Measurements from ENCODE around the gene SLIRP. TPM values are rescaled to one million over a fixed set of nuclear protein-coding genes. Genes with fewer than 3 reads are reported as not detected.
A peak's percentile ranks its signal among the peaks of the same experiment; 100 is the strongest.
"Not testable (repeated sequence)": the region's sequence is repeated elsewhere in the genome, so short reads cannot be mapped to it uniquely, and the experiment has no call there.

Gene SLIRP
- total and polyA plus RNA-seq, 8 donors: 36.8 to 450 (median 324) TPM

GRCh38 chr14:77738559-77739250, 30.8 kb downstream of the SLIRP start:
- WGBS, 5 donors: 19 to 62% (median 35%) methylated on average over 7 of the region's 7 CpGs

GRCh38 chr14:77741438-77741837, 33.5 kb downstream of the SLIRP start:
- TF ChIP-seq POLR2A (IDR thresholded peaks at IDR 0.05) (no peak), EP300 (IDR thresholded peaks at IDR 0.05) (no peak), CTCF (IDR thresholded peaks at IDR 0.05) (no peak), POLR2AphosphoS5 (IDR thresholded peaks at IDR 0.05) (no peak)

More at GRCh38 chr14:77738559-77739250, 30.8 kb downstream of the SLIRP start:
- H3K9me3 ChIP-seq: no peaks in the 10 kb centered on the region
- H3K27me3 ChIP-seq: no peaks in the 10 kb centered on the region
- no peak overlapping the region for H3K4me3 ChIP-seq
- no peak for TF ChIP-seq POLR2A (IDR thresholded peaks at IDR 0.05)
- TF ChIP-seq CTCF (IDR thresholded peaks at IDR 0.05): no peak
- no peak for TF ChIP-seq EP300 (IDR thresholded peaks at IDR 0.05)
- no peak for TF ChIP-seq POLR2AphosphoS5 (IDR thresholded peaks at IDR 0.05)
- H3K36me3 ChIP-seq: peaks cover 41 to 85% (median 72%) of the 10 kb centered on the region in 4 donors
- peaks cover 12 to 26% (median 16%) of the 10 kb centered on the region in 4 donors for H3K4me1 ChIP-seq
- intact Hi-C loops (cut with DNase I; ENCODE audit: low total_unique reads): no loop called here
- peak in 1 of 2 donors; percentile 43 for DNase-seq
- H3K27ac ChIP-seq: peak overlapping the region in 3 of 5 donors; percentile 3 to 73 (median 49)

GRCh38 chr14:77746064-77746702, 38.3 kb downstream of the SLIRP start:
- no peaks in the 10 kb centered on the region for H3K9me3 ChIP-seq
- TF ChIP-seq POLR2AphosphoS5 (IDR thresholded peaks at IDR 0.05): no peak
- TF ChIP-seq CTCF (IDR thresholded peaks at IDR 0.05): no peak
- TF ChIP-seq POLR2A (IDR thresholded peaks at IDR 0.05): no peak
- no peak for TF ChIP-seq EP300 (IDR thresholded peaks at IDR 0.05)
- H3K4me1 ChIP-seq: peaks cover 6 to 31% (median 20%) of the 10 kb centered on the region in 4 donors
- peaks cover 24 to 91% (median 76%) of the 10 kb centered on the region in 4 donors for H3K36me3 ChIP-seq
- intact Hi-C loops (cut with DNase I; ENCODE audit: low total_unique reads): no loop called here
- no peak overlapping the region for H3K4me3 ChIP-seq
- no peaks in the 10 kb centered on the region for H3K27me3 ChIP-seq
- no peak for DNase-seq
- H3K27ac ChIP-seq: no peak overlapping the region
- 37 to 49% (median 47%) methylated on average over 4 of the region's 4 CpGs for WGBS, 5 donors

More at GRCh38 chr14:77741438-77741837, 33.5 kb downstream of the SLIRP start:
- 66 to 76% (median 69%) methylated on average over 2 of the region's 2 CpGs for WGBS, 5 donors
- H3K27ac ChIP-seq: no peak overlapping the region
- H3K4me3 ChIP-seq: no peak overlapping the region
- peaks cover 18 to 80% (median 66%) of the 10 kb centered on the region in 4 donors for H3K36me3 ChIP-seq
- no peaks in the 10 kb centered on the region for H3K27me3 ChIP-seq
- H3K9me3 ChIP-seq: no peaks in the 10 kb centered on the region
- DNase-seq: no peak
- intact Hi-C loops (cut with DNase I; ENCODE audit: low total_unique reads): no loop called here
- H3K4me1 ChIP-seq: peaks cover 18 to 47% (median 32%) of the 10 kb centered on the region in 4 donors

- H3K4me3 ChIP-seq; DNase-seq; H3K27me3 ChIP-seq; intact Hi-C loops (cut with DNase I; ENCODE audit: low total_unique reads); H3K9me3 ChIP-seq; H3K27ac ChIP-seq: not testable (repeated sequence)
- peaks cover 6 to 34% (median 21%) of the 10 kb centered on the region in 4 donors for H3K4me1 ChIP-seq
- H3K36me3 ChIP-seq: peaks cover 26 to 92% (median 81%) of the 10 kb centered on the region in 4 donors
- WGBS, 5 donors: 88 to 100% (median 93%) methylated on average over 11 to 33 of the region's 33 CpGs
Observed at GRCh38 chr14:77747425-77747824, 39.5 kb downstream of the SLIRP start.
